Smooth muscle cell (in vitro differentiated cells): ENCODE results near the gene KIF5C. TPM values are rescaled to one million over a fixed set of nuclear protein-coding genes. Genes with fewer than 3 reads are reported as not detected.

Experiments used
- DNase-seq: peaks from one replicate; lab custom pipeline; 2025; ENCODE audit not compliant: unreplicated experiment; lab: John Stamatoyannopoulos, UW
- H2AFZ ChIP-seq: fragments of 200-600 bp; sonication (generic); 2 replicates; pipeline ENCODE4 v1.6.0; 2016; ENCODE audit warnings: antibody characterized with exemption, low read depth, mild to moderate bottlenecking
- H3F3A ChIP-seq: fragments of 200-600 bp; sonication (generic); 2 replicates; pipeline ENCODE4 v1.6.0; 2017; ENCODE audit warnings: antibody characterized with exemption, low read depth
- H3K27ac ChIP-seq: fragments of 200-600 bp; sonication (generic); 2 replicates; pipeline ENCODE4 v1.5.1; 2016; ENCODE audit warnings: low read depth, mild to moderate bottlenecking
- H3K27me3 ChIP-seq: fragments of 200-600 bp; sonication (generic); 2 replicates; pipeline ENCODE4 v1.6.1; 2016; ENCODE audit warnings: low read depth, mild to moderate bottlenecking
- H3K36me3 ChIP-seq: fragments of 200-600 bp; sonication (generic); 2 replicates; pipeline ENCODE4 v1.5.1; 2016; ENCODE audit warnings: low read depth
- H3K4me1 ChIP-seq: fragments of 200-600 bp; sonication (generic); 2 replicates; pipeline ENCODE4 v1.5.1; 2016; ENCODE audit warnings: low read depth
- H3K4me2 ChIP-seq: fragments of 200-600 bp; sonication (generic); 2 replicates; pipeline ENCODE4 v1.6.0; 2016; ENCODE audit warnings: mild to moderate bottlenecking
- H3K4me3 ChIP-seq: fragments of 200-600 bp; sonication (generic); 2 replicates; pipeline ENCODE4 v1.5.1; 2016; ENCODE audit warnings: mild to moderate bottlenecking
- H3K79me2 ChIP-seq: fragments of 200-600 bp; sonication (generic); 2 replicates; pipeline ENCODE4 v1.6.0; 2016; ENCODE audit warnings: low read depth, mild to moderate bottlenecking
- H3K9ac ChIP-seq: fragments of 200-600 bp; sonication (generic); 2 replicates; pipeline ENCODE4 v1.6.0; 2016; ENCODE audit warnings: low read depth
- H3K9me3 ChIP-seq: fragments of 200-600 bp; sonication (generic); replicated peaks from 2 replicates; pipeline ENCODE4 v1.5.1; 2016; ENCODE audit warnings: low read depth
- H4K20me1 ChIP-seq: fragments of 200-600 bp; sonication (generic); 2 replicates; pipeline ENCODE4 v1.6.0; 2016; ENCODE audit warnings: low read depth
- WGBS: methylation state at CpG from one replicate; pipeline ENCODE4 v1.1.7; 2016; ENCODE audit warnings: low lambda C conversion rate; 5-methylcytosine and 5-hydroxymethylcytosine counted together
- polyA plus RNA-seq: library from polyadenylated mRNA; unstranded; fragments of >200 nt; fragmentation: Nextera tagmentation; extraction: Ambion mirVana; gene quantifications from 2 replicates; pipeline ENCODE4 v1.2.1, GENCODE V29; 2016
- total RNA-seq: library from RNA; depleted of rRNA; stranded (reverse); fragments of >200 nt; gene quantifications from 2 replicates; pipeline ENCODE4 v1.2.3, GENCODE V29; 2014
- TF ChIP-seq, protein P1 (sequence below): fragments of 200-600 bp; sonication (generic); IDR thresholded peaks from 2 replicates; pipeline ENCODE4 v1.5.1; 2017; ENCODE audit warnings: borderline replicate concordance, mild to moderate bottlenecking, antibody characterized with exemption; ENCODE audit not compliant: insufficient read depth, poor library complexity, severe bottlenecking

Gene KIF5C
- total and polyA plus RNA-seq, 2 experiments from 2014 or later, result 0.09 to 1.4 TPM

DNA sequence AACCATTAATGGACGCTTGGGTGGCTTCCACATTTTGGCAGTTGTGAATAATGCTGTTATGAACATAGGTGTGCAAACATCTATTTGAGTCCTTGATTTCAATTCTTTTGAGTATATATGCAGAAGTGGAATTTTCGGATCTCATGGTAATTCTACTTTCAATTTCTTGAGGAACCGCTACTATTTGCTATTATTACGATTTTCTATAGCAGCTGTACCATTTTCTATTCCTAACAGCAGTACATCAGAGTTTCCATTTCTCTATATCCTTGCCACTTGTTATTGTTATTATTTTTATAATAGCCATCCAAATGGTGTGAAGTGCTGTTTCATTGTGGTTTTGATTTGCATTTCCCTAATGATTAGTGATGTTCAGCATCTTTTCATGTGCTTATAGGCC, 69.5 kb downstream of the KIF5C start:
- H3K4me2 ChIP-seq, result no peak overlapping the region
- no peaks in the 10 kb centered on the region for H4K20me1 ChIP-seq
- TF ChIP-seq, protein P1, sequence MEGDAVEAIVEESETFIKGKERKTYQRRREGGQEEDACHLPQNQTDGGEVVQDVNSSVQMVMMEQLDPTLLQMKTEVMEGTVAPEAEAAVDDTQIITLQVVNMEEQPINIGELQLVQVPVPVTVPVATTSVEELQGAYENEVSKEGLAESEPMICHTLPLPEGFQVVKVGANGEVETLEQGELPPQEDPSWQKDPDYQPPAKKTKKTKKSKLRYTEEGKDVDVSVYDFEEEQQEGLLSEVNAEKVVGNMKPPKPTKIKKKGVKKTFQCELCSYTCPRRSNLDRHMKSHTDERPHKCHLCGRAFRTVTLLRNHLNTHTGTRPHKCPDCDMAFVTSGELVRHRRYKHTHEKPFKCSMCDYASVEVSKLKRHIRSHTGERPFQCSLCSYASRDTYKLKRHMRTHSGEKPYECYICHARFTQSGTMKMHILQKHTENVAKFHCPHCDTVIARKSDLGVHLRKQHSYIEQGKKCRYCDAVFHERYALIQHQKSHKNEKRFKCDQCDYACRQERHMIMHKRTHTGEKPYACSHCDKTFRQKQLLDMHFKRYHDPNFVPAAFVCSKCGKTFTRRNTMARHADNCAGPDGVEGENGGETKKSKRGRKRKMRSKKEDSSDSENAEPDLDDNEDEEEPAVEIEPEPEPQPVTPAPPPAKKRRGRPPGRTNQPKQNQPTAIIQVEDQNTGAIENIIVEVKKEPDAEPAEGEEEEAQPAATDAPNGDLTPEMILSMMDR, result no peak
- no peak overlapping the region for H3K9ac ChIP-seq
- H3K36me3 ChIP-seq, result no peaks in the 10 kb centered on the region
- H3K27ac ChIP-seq, result no peak overlapping the region
- H3K79me2 ChIP-seq, result no peaks in the 10 kb centered on the region
- H3F3A ChIP-seq, result no peaks in the 10 kb centered on the region
- WGBS, result 84% methylated on average over 4 of the region's 4 CpGs
- H3K4me1 ChIP-seq, result no peaks in the 10 kb centered on the region
- H3K9me3 ChIP-seq, result no peaks in the 10 kb centered on the region
- H3K27me3 ChIP-seq, result no peaks in the 10 kb centered on the region
- H3K4me3 ChIP-seq, result no peak overlapping the region
- no peak for DNase-seq
- no peak overlapping the region for H2AFZ ChIP-seq

DNA sequence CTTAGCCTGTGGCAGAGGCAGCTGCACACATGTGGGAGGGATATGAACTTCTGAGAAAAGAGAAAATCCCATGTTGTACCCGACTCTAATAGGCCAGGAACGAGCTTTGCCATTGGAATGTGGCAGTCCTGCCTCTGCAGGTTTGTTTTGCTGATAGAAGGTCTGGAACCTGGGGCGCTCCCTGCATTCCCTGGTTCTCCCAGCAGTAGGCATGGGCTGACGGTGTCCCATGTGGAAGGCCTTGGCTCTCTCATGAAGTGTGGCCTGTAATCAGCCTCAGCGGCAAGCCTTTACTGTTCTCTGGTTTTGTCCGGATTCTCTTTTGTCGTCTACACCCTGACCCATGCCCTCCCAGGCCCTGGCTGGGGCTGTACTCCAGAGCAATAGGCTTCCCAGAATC, 72.3 kb downstream of the KIF5C start:
- H3K4me1 ChIP-seq, result no peaks in the 10 kb centered on the region
- TF ChIP-seq, protein P1, result no peak
- H3K36me3 ChIP-seq, result no peaks in the 10 kb centered on the region
- 88% methylated on average over 7 of the region's 7 CpGs for WGBS
- H3K79me2 ChIP-seq, result no peaks in the 10 kb centered on the region
- H2AFZ ChIP-seq, result no peak overlapping the region
- DNase-seq, result no peak
- H3K4me3 ChIP-seq, result no peak overlapping the region
- no peaks in the 10 kb centered on the region for H3K27me3 ChIP-seq
- no peak overlapping the region for H3K27ac ChIP-seq
- no peak overlapping the region for H3K9ac ChIP-seq
- H3K9me3 ChIP-seq, result no peaks in the 10 kb centered on the region
- H3K4me2 ChIP-seq, result no peak overlapping the region
- H3F3A ChIP-seq, result no peaks in the 10 kb centered on the region
- no peaks in the 10 kb centered on the region for H4K20me1 ChIP-seq

DNA sequence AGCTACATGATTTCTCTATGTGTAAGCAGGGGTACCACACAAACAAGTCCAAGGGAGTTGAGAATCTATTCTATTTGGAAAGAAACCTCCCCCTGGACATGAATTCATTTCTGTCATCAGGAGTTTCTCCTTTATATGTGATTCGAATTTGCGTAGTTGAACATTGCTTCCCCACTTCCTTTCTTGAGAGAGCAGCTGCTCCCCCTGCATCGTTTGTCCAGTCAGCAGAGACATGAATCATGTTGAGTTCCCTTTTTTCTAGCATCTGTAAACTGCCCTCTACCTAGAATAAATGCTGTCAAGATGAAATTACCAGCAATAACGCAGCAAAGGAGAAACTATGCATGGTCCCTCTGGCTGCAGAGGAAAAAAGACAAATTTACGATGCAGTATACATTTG, 73.8 kb downstream of the KIF5C start:
- Histone ChIP-seq H4K20me1 (no peaks in the 10 kb centered on the region), H3K27ac (no peak overlapping the region), H3K36me3 (no peaks in the 10 kb centered on the region), H3K27me3 (no peaks in the 10 kb centered on the region), H3K4me3 (no peak overlapping the region), H2AFZ (no peak overlapping the region), H3K4me2 (no peak overlapping the region), H3F3A (no peaks in the 10 kb centered on the region), H3K4me1 (no peaks in the 10 kb centered on the region), H3K9ac (no peak overlapping the region), H3K79me2 (no peaks in the 10 kb centered on the region), H3K9me3 (no peaks in the 10 kb centered on the region)
- 89% methylated on average over 5 of the region's 5 CpGs for WGBS
- no peak for DNase-seq
- TF ChIP-seq, protein P1, result no peak

DNA sequence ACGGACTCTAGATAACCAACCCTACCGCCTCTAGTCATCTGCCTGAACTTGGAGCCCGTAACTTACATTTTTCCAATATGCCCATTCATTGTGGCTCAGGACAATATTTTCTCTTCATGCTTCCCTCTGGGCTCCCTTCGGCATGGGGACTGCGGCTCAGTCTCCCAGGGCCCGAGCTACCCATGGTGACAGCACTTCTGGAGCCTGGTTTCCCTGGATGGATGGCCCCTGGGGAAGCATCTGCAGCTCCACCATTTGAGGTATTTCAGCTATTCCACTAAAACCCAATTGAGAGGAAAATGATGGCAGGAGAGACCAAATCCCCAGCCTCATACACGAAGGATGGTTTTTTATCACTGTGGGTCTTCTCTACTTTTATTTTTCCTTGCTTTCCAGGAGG, 74.3 kb downstream of the KIF5C start:
- H3K4me2 ChIP-seq, result no peak overlapping the region
- no peaks in the 10 kb centered on the region for H3K27me3 ChIP-seq
- H3K9ac ChIP-seq, result no peak overlapping the region
- H3K27ac ChIP-seq, result no peak overlapping the region
- no peaks in the 10 kb centered on the region for H3K79me2 ChIP-seq
- H3K4me3 ChIP-seq, result no peak overlapping the region
- TF ChIP-seq, protein P1, result no peak
- WGBS, result 94% methylated on average over 7 of the region's 7 CpGs
- H3K4me1 ChIP-seq, result no peaks in the 10 kb centered on the region
- H3K36me3 ChIP-seq, result no peaks in the 10 kb centered on the region
- no peak overlapping the region for H2AFZ ChIP-seq
- H3K9me3 ChIP-seq, result no peaks in the 10 kb centered on the region
- H3F3A ChIP-seq, result no peaks in the 10 kb centered on the region
- no peaks in the 10 kb centered on the region for H4K20me1 ChIP-seq
- no peak for DNase-seq
